Measurements from ENCODE around the gene DKK3.

The DKK3 gene

DNA sequence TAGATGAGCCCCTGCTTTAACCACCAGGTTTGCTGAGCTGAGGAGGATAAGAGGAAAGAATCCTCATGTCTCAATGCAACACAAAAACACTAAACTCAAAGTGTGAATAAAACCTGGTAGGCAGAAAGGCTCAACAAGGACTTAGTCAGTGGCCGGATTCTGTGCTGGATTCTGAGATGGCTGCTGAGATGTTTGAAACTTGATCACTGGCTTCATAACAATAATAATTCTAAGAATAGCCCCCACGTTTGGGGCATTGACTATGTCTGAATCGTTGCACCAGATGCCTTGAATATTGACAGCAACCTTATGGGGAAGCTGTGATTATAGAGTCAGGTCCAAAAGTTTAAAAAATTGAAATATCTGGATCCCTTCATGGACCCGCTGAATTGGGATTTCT, 4.6 kb downstream of the DKK3 start:
- no peak for DNase-seq (ENCODE audit: low read depth in 2 of 2)

DNA sequence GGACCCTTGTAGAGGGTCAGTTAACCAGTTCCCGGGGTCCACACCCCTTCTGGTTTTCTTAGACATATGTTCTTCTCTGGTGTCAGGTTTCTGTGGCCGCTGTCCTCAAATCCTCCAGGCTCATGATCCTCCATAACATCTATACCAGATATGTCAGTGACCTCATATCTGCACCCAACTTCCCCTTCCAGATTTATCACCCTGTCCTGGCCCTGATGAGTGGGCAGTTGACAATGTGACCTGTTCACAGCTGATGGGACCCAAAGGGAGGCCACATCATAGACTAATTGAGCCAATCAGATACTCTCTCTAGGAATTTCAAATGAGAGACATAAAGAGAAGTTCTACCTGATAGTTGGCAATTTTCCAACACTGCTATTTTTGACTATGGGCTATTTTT, 5.1 kb downstream of the DKK3 start:
- DNase-seq (ENCODE audit: low read depth in 2 of 2), result no peak

DNA sequence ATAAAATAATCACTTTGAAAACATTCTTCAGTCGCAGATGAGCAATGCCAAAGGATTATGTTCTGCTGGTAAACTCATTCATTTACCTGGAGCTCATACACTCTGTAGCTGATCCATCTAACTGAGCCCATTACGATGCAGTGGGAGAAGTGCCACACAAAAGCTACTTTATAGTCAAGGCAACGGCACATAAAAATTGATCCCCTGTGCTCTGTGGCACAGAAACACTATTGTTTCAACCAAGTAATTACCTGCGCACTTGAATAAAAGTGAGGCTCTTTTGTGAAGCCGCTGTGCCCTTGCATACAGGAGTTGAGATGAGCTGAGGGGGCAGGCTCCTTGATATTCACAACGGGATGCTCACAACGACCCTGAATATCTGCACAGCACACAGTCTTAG, 7.2 kb downstream of the DKK3 start:
- no peak for DNase-seq (ENCODE audit: low read depth in 2 of 2)

DNA sequence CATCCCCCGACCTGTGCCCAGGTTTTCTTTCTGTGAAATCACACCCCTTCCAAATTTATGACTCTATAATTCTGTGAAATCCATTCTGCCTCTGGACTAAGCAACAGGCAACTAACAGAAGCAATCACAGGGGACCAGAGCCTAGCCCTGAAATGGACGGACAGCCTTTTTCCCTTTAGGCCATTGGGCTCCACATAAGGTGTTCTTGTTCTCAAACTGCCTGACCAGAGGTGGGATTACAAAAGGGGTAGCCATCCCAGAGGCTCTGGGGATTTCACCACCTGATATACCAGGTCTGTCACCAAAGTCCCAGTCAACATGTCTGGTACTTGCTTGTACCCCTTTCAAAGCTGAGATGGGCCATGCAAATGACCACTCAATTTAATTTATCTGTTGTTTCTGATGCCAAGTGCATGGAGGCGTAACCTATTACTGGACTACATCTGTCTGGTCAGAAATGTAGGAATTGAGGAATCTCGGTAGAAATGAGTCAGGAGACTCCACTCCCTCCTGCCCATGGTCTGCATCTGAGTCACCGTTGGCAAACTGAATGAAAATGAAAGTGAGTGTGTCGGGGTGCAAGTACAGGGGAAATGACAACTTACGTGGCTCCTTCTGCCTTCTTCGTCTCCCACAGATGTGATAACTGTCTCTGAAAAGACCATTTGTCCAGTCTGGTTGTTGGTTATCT, 10.2 kb downstream of the DKK3 start:
- DNase-seq (ENCODE audit: low read depth in 2 of 2), result no peak

DNA sequence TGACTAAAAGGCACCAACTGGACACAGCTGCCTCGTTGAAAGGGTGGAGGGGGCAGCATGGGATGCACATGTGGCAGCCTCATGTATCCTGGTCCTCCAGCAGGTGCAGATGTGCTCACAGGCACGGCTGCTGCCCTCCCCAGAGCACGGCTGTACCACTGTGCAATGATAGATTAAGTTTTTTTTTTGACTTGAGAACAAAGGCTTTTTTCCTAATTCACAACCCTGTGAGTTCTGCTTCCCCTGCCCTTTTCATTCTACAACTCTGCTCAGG, 11.4 kb downstream of the DKK3 start:
- DNase-seq (ENCODE audit: low read depth in 2 of 2), result no peak

DNA sequence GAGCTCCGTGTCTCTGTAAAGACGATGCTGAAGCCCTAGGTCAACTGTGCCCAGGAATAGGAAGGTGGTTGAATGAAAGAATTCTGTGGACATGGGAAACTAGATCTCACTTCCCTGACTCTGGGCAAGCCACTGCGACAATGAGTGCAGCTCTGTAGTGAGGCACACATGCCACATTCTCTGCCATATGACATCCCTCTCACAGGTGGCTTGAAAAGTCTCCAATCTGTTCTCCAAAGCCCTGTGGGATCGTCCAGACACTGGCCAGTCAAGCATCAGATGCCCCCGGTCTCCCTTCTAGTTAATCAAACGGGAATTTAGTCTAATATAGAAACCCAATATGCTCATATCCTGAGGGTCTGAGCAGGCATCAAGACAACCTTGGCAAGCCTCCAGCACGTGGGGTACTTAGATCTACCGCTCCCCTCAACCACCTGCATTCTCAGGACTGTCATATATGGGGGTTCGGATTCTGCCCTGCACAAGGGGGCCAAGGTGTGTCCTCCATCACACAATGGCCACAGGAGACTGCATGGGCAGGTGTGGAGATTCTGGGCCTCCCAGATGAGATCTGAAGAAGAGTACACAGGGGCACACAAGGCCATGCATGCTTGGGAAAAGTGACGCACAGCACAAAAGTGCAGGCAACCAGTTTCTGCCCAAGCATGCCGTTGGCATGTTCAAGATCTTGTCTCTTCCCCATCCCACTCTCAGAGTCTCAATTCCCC, 11.9 kb downstream of the DKK3 start:
- no peak for DNase-seq (ENCODE audit: low read depth in 2 of 2)

DNA sequence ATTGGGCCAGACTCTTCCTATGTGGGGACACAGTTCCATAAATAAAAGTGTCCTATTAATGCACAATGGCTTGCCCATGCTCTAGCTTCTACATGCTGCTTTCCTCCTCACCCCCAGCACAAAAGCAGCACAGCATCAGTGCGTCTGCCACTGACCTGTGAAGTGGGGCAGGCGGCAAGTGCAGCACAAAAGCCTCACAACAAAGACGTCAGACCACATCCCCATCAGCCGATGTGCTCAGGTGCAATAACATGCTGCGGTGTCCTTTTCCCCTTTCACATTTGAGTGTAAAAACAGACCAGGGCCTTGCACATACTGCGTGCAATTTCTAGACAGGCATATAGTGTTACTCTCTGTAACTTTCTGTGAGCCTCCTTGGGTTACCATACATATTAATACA, 12.8 kb downstream of the DKK3 start:
- DNase-seq (ENCODE audit: low read depth in 2 of 2), result no peak

DNA sequence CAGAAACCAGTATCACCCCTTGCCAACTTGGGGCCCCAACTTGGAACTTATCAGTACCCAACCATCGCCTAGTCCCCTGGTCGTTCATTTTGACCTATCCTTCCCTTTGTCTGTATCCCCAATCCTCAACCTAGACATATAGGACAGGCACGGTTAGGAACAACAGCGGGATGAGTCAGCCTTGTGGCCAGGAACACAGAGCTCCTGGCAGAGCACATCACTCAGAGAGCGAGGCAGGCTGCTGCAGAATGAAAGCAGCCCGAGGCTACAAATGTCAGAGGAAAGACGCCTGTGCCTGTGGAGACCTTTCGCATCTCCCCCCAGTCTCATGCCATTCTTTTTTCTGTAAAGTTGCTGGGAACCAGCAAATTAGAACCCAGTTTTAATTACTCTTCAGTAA, 14.6 kb downstream of the DKK3 start:
- no peak for DNase-seq (ENCODE audit: low read depth in 2 of 2)

DNA sequence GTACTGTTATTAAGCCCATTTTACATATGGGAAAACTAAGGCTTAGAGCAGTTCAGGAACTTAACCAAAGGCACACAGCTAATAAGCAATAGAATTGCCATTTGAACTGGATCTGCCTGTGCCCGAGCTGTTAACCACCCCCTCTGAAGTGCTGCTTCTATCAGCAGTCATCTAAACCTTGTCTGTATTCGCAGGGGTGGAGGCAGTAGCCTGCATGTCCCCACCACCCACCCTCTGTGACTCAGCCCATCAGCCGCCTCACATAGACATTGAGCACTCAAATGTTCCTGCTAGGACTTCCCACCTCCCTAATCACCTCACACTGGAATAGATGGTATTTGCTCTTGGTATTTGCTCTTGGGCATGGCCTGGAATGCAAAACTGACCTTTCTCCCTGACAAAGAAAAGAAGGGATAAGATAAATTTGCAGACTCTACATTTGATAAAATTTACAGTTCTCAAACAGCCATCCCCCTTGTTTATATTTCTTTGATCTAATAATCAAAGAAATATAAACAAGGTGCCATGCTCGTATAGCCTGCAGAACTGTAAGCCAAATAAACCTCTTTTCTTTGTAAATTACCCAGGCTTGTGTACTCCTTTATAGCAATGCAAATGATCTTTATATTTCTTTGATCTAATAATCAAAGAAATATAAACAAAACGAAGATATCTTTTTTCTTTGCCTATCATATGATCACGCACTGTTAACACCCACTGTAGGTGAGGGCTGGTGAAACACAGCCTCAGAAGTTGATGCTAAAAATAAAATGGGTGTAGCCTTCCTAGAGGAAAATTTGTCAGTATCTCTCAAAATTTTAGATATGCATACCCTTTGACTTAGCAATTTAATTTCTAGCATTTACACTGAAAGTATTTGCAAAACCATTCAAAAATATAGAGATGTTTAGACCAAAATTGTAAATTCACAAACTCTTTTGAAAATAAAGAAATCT, 15.9 kb downstream of the DKK3 start:
- DNase-seq (ENCODE audit: low read depth in 2 of 2), result no peak

DNA sequence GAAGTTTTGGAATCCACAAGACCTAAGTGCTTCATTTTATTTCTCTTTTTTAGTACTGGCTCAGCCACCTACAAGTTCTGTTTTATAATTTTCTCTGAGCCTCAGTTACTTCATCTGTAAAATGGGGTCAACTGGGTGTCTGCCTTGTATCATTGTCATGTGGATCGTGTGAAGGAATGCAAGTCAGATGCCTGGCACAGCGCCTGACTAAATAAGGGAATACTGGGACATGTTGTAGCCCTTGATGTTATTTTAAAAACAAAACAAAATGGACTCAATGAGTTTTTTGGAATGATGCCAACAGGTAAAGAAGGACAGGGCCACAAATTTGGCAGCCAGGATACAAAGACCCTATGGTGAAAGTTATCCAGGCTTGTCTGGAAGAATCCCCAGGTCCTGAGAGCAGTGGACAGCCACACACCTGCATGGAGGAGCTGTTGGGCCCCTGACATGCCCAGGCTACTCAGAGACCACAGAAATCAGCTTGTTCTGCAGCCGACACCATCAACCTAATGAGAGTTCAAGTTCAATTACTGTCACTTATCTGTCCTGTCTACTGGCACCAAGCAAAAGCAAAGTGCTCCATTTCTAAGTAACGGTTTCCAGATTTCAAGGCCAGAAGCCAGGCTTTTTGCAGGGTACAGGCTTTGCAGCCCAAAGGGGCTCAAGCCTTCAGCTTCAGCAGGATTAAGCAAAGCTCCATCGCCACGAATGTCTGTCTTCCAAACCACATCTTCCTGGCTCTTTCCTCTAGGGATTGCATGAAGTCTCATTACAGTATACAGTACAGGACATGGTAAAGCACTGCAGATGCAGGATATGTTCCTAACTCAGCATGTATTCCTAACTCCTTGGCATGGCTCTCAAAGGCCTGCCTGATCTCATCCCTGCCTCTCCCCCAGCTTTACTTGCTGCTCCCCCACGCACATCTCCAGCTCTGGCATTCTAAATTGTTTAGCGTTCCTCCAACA, 18.4 kb downstream of the DKK3 start:
- DNase-seq (ENCODE audit: low read depth in 2 of 2), result no peak

DNA sequence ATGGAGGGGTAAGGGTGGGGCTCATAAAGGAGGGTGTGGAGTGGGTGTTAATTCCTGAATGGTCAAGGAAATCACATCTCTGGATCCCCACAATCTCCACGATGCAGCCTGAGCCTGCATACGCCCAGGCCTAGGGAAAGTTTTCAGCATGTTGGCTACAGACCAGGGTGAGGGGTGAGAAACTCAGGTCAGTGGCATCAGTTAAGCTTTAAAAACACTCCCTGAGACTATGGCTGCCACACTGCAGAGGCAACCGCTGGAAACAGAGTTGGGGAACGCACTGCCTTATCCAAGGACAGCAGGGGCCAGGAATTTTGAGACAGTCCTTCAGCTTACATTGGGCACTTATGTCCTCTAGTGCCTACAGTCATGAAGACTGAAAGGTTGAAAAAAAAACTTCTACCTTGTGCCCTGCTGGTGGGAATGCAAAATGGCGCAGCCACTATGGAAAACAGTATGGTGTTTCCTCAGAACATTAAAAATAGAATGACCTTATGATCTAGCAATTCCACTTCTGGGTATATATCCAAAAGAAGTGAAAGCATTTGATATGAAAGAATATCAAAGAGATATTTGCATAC, 19.7 kb downstream of the DKK3 start:
- no peak for DNase-seq (ENCODE audit: low read depth in 2 of 2)

DNA sequence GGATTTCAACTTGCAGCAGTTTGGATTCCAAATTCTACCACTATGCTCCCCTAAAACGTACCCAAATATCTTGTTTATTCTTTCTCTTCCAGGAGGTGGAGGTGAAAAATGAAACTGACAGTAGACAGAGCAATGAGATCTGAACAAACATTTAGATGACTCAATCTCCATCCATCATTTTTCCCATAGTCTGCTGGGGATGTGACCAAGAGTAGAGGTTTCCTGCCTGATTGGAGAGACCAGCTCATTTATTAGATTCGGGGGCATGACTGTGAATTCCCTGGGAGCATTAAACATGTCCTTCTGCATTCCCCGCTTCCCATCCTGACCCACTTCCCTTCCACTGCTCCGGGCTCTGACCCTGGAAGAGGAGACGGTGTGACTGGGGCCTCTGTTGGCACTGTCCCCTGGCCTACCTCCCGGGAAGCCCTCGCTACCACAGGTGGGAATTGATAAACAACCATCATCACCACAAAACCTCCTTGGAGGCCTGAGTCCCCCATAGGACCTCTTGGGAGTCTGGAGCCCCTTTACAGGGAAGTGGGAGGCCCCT, 20.3 kb downstream of the DKK3 start:
- DNase-seq (ENCODE audit: low read depth in 2 of 2), result no peak

DNA sequence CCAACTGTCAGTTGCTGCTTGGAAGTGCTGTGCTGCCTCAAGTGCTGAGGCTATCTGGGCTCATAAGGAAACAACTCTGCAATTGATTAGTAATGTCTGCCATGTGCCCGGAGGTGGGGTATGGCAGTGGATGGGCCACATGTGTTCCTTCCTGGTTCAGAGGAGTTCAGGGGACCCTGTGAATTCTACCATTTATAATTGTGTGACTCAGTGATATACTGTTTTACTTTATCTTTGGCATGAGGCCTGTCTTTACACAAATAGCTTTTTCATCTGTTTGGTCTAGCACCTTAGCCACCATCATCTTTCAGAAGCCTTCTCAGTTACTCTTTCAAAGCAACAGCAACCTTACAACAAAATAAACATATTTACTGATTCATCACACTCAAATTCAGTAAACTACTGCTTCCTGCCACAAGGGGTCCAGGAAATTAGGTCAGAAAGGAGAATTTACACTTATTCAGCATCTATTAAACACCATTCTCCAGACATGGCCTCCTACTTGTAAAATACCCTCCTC, 20.9 kb downstream of the DKK3 start:
- no peak for DNase-seq (ENCODE audit: low read depth in 2 of 2)

DNA sequence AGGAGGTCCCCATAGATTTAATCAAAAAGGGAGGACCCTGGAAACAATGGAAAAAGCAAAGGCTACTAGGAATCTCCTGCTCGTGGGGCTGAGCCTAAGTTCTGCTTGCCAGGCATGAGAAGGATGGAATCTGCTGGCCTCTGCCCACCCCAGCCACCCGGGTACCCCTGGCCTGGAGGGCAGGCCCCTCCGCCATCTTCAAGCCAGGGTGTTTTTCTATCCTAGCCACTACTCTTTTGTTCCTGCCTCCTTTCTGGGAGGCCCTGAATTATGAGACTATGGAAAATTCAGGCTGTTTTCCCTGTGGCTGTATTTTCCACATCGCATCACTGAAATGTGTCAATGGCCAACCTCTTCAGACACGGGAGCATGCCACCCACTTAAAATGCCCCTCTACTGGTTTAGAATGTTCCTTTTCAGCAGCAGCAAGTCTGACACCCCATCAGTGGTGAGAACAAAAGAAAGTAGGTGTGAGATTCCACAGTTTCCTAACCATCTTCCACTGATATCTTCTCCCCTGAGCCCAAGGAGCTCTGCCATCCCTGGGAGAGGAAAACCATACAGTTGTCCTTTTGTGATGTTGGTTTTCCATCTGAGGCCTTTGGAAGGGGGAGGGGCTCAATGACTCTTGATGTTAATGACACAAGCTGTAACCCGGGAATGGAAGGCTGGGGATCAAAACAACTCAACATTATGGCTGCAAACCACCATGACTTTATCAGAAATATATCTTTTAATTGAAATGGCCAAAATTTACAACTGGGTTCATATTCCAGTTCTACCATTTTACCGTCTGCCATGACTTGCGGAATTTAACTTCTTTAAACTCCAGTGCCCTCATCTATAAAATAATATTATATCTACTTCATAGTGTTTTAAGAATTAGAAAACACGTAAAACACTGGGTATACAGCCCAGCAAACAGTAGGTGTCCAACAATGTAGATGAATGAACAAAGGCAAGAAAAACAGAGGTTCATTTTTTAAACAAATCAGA, 22.2 kb downstream of the DKK3 start:
- DNase-seq (ENCODE audit: low read depth in 2 of 2), result no peak

DNA sequence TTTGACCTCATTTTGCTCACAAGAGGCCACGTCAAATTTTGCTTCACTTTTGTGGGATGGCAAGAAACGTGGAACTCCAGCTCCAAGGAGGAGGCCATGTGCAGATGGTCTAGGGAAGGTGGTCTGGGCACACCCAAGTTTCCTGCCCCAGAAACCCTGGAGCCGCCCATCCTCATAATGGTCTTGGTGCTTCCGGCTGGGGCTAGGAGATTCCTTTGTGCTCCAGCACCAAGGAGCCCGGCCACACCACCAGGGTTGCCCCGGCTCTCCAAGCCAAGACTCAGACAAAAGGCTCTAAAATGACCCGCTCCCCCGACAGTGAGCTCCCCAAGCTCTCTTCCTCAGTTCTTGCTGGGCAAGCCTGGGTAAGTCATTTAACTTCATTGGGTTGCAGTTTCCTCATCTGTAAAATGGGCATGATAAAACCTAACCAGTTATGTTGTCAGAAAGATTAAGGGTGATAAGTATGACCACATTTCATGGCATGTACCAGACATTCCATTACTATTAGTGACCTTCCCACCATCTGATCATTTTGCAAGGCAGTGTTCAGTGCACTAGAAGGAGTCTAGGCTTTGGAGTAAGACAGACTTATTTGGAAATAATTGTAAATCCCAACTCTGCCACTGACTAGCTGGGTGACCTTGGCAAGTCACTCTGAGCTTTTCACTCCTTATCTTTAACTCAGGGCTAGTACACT, 23.3 kb downstream of the DKK3 start:
- no peak for DNase-seq (ENCODE audit: low read depth in 2 of 2)

DNA sequence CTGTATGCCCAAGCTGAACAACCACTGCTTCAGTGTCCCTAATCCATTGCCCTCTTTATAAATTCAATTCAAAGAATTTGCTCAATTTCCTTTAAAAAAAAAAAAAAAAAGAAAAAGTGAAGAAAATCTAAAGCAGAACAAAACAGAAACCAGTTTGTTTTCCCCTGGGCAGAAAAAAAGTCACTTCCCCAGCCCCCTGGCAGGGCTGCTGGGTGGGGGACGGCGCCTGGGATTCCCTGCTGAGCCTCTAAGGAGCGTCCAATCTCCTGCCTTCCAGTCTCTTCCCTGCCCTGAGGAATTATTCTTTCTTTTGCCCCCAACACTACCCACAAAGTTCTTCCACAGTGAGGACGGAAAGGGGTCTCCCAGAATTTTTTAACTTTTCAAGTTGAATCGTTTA, 23.9 kb downstream of the DKK3 start:
- DNase-seq (ENCODE audit: low read depth in 2 of 2), result no peak

DNA sequence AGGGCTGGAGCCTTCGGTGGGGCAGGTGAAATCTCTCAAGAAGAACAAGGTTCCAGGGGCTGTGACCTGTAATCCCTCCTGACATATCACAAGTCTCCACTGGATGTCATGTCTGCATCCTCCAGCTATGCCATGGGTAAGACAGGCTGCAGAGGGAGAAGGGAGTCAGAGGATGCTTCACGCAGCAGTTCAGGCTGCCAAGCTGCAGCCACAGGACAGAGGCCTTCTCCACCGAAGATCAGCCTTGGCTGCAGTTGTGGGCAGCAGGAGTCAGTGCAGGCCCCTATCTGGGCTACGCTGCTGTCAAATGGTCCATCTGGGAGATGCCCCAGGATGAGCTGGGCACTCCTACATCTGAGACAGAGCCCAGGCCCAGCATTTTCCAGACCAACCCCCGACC, 25.0 kb downstream of the DKK3 start:
- no peak for DNase-seq (ENCODE audit: low read depth in 2 of 2)

DNA sequence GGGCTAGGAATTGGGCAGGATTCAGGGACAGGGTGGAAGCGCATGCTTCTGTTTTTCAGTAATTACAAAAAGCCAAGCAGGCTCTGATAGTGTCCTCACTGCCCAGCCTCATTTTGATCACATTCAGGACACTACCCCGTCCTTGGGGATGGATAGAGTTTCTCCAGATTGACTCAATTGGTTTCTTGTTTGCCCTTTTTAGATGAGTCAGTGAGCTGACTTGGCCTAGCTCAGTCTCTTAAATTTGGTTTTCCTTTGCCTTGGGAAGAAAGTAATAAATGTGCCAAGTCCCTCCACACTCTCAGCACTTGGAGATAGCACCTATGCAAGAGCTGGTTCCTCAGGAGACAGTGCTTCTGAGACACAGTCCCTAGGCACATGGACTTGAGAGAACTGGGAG, 25.5 kb downstream of the DKK3 start:
- DNase-seq (ENCODE audit: low read depth in 2 of 2), result no peak

DNA sequence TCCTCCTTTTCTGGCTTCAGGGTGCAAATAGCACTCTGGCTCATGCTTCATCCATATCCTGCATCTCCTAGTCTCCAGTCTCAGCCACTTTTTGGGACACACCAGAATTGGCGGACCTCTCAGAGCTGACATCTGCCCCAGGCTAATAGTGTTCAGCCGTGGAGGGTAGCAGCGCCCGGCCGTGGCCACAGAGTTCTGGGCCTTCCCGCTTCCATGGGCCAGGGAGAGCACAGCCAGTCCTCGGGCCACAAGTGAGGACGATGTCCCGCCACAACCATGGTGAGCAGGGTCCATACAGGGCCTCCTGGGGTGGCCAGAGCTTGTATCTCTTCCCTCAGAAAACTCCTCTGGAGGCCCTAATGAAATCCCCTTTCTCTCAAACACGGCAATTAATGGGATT, 26.0 kb downstream of the DKK3 start:
- no peak for DNase-seq (ENCODE audit: low read depth in 2 of 2)

All from activated CD8-positive, alpha-beta memory T cell treated with anti-CD3 and anti-CD28 coated beads for 4 hours (primary cell).